Measurements from ENCODE around the gene SCUBE2.

DNA sequence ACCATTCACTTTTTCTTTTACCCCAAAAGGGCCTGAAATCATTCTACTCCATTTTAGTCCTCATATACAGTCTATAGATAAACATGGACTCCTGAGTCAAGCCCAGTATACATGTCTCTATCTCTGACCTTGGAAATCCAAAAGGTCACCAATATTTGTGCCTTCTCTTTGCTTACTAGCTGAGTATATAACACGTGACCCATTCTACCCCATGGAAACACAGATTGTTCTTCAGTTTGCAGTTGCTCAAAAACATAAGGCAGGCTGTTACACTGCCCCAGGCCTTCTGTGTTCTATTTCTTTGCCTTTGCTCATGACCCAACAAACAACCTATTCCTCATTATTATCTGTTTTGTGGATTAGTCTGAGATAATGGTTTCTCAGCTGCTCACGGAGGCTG, 93.4 kb downstream of the SCUBE2 start:
- TF ChIP-seq POLR2A (IDR thresholded peaks at IDR 0.05; ENCODE audit: low read depth, low read length) (no peak), POLR2AphosphoS5 (IDR thresholded peaks at IDR 0.05; ENCODE audit: low read depth, low read length) (no peak)

All from GM12891 (cell line).